Embryonic facial prominence (tissue), 1 donor: ENCODE results near the gene IQSEC1.

Experiments
- DNase-seq: peaks from one replicate; pipeline ENCODE4 v3.0.0-alpha.2; 2016; ENCODE audit errors: extremely low spot score

The IQSEC1 gene

GRCh38 chr3:13073326-13074005 lies at the start of gene IQSEC1:
Gene IQSEC1, minus strand, starts transcription at chr3:13073429. Its CDS starts 415 bp downstream, at chr3:13073014.
- DNase-seq, result peak; percentile 28

GRCh38 chr3:13122081-13123012 lies 49.1 kb upstream of the IQSEC1 start:
- no peak for DNase-seq

GRCh38 chr3:13121553-13122001 lies 48.3 kb upstream of the IQSEC1 start:
- DNase-seq, result no peak

- no peak for DNase-seq
Measured at GRCh38 chr3:13120928-13121552, 47.8 kb upstream of the IQSEC1 start.

GRCh38 chr3:13120289-13120927 lies 47.2 kb upstream of the IQSEC1 start:
- no peak for DNase-seq

GRCh38 chr3:13119471-13120220 lies 46.4 kb upstream of the IQSEC1 start:
- no peak for DNase-seq

- no peak for DNase-seq
Measured at GRCh38 chr3:13116426-13116825, 43.2 kb upstream of the IQSEC1 start.

GRCh38 chr3:13115991-13116390 lies 42.8 kb upstream of the IQSEC1 start:
- no peak for DNase-seq

- DNase-seq, result no peak
Measured at GRCh38 chr3:13115576-13115910, 42.3 kb upstream of the IQSEC1 start.

- DNase-seq, result no peak
Measured at GRCh38 chr3:13114811-13115575, 41.8 kb upstream of the IQSEC1 start.

GRCh38 chr3:13113346-13114330 lies 40.4 kb upstream of the IQSEC1 start:
- DNase-seq, result no peak

- no peak for DNase-seq
Measured at GRCh38 chr3:13112521-13113345, 39.5 kb upstream of the IQSEC1 start.

- DNase-seq, result no peak
Measured at GRCh38 chr3:13111873-13112520, 38.8 kb upstream of the IQSEC1 start.

- no peak for DNase-seq
Measured at GRCh38 chr3:13111173-13111872, 38.1 kb upstream of the IQSEC1 start.

- no peak for DNase-seq
Measured at GRCh38 chr3:13110678-13111116, 37.5 kb upstream of the IQSEC1 start.

- no peak for DNase-seq
Measured at GRCh38 chr3:13109516-13109915, 36.3 kb upstream of the IQSEC1 start.

- DNase-seq, result no peak
Measured at GRCh38 chr3:13108861-13109260, 35.6 kb upstream of the IQSEC1 start.
